GM13977 (cell line): ENCODE results near the gene MUTYH.
"Not testable (repeated sequence)": the region's sequence is repeated elsewhere in the genome, so short reads cannot be mapped to it uniquely, and the experiment has no call there.

Source experiments
- DNase-seq: peaks from one replicate; pipeline ENCODE4 v3.0.0; 2012; ENCODE audit warnings: low spot score
- CTCF ChIP-seq: IDR thresholded peaks from 2 replicates; pipeline ENCODE4 v1.5.1; 2012; ENCODE audit warnings: mild to moderate bottlenecking, control low read depth; ENCODE audit not compliant: insufficient read depth; ENCODE audit errors: extremely low read depth, missing control alignments
- in situ Hi-C: fragments of 300-500 bp; cut with MboI; formaldehyde crosslinking; loops from one replicate; pipeline ENCODE4 v1.12.0; 2022; ENCODE audit warnings: low sequenced_read_pairs, low pct_unique_long_range_greater_than_20kb, mixed read lengths, inconsistent platforms; ENCODE audit not compliant: unreplicated experiment

Gene MUTYH

GRCh38 chr1:45339789-45340558 is at the start of gene MUTYH, which contains the start of gene TOE1:
TSS of gene MUTYH (minus strand) at chr1:45340440. CDS start at chr1:45334505, 5,935 bp downstream.
TSS of gene TOE1 (plus strand) at chr1:45340170. CDS start at chr1:45340253, 83 bp downstream.
- in situ Hi-C loops, result no loop called here
- no peak for TF ChIP-seq CTCF
- peak; percentile 94 for DNase-seq

- DNase-seq, result no peak
- in situ Hi-C loops, result no loop called here
- no peak for TF ChIP-seq CTCF
These were observed 46.0 kb upstream of the MUTYH start for GRCh38 chr1:45386219-45386618.

- no peak for TF ChIP-seq CTCF
- no peak for DNase-seq
- in situ Hi-C loops, result no loop called here
These were observed 45.1 kb upstream of the MUTYH start for GRCh38 chr1:45385302-45385701.

GRCh38 chr1:45384213-45384612 is 44.0 kb upstream of the MUTYH start:
- in situ Hi-C loops, DNase-seq: not testable (repeated sequence)

GRCh38 chr1:45383191-45383590 is 43.0 kb upstream of the MUTYH start:
- in situ Hi-C loops, result no loop called here
- no peak for DNase-seq
- TF ChIP-seq CTCF, result no peak

GRCh38 chr1:45381243-45381642 is 41.0 kb upstream of the MUTYH start:
- in situ Hi-C loops, result no loop called here
- TF ChIP-seq CTCF, result no peak
- DNase-seq, result no peak

GRCh38 chr1:45380730-45381129 is 40.5 kb upstream of the MUTYH start:
- in situ Hi-C loops, result no loop called here
- DNase-seq, result no peak
- no peak for TF ChIP-seq CTCF
